PC-3 (cell line): ENCODE results near the gene CACNA2D2. TPM values are rescaled to one million over a fixed set of nuclear protein-coding genes. Genes with fewer than 3 reads are reported as not detected.

ENCODE experiments used
- ATAC-seq: fragments of 200-7000 bp; cut with Tn5 transposase; 2 replicates; pipeline ENCODE4 v1.9.1; 2020; ENCODE audit warnings: mild to moderate bottlenecking, moderate library complexity
- BruUV-seq: library from RNA; stranded (reverse); fragments of 400-500 nt; replicated peaks from 2 replicates; lab custom pipeline; 2021; lab: Mats Ljungman, UMichigan
- CTCF ChIA-PET: fragments of 300-600 bp; sonication (Branson Sonifier 250); formaldehyde crosslinking; loops from one replicate; lab custom pipeline; 2022; ENCODE audit warnings: antibody characterized with exemption; lab: Charles Lee
- POLR2A ChIA-PET: fragments of 300-600 bp; sonication (Branson Sonifier 250); formaldehyde crosslinking; loops from one replicate; lab custom pipeline; 2022; ENCODE audit warnings: antibody characterized with exemption; ENCODE audit not compliant: unreplicated experiment; lab: Charles Lee
- DNase-seq: peaks from one replicate; pipeline ENCODE4 v3.0.0-alpha.2; 2015
- H2AFZ ChIP-seq: fragments of 300-600 bp; sonication (generic); 2 replicates; pipeline ENCODE4 v1.6.0; 2016; ENCODE audit warnings: antibody characterized with exemption, low read length
- H3F3A ChIP-seq: fragments of 300-600 bp; sonication (generic); one replicate; pipeline ENCODE4 v1.6.0; 2017; ENCODE audit warnings: antibody characterized with exemption, low read length, control low read depth, mild to moderate bottlenecking; ENCODE audit not compliant: unreplicated experiment
- H3K27ac ChIP-seq: fragments of 300-600 bp; sonication (generic); 2 replicates; pipeline ENCODE4 v1.5.1; 2016; ENCODE audit warnings: mild to moderate bottlenecking, low read length
- H3K27me3 ChIP-seq: fragments of 300-600 bp; sonication (generic); 2 replicates; pipeline ENCODE4 v1.6.1; 2016; ENCODE audit warnings: low read length, mixed read lengths
- H3K36me3 ChIP-seq: fragments of 300-600 bp; sonication (generic); 2 replicates; pipeline ENCODE4 v1.6.1; 2016; ENCODE audit warnings: low read depth, mixed run types, low read length, mixed read lengths
- H3K4me1 ChIP-seq: fragments of 300-600 bp; sonication (generic); 2 replicates; pipeline ENCODE4 v1.5.1; 2016; ENCODE audit warnings: low read length; ENCODE audit not compliant: insufficient read depth
- H3K4me2 ChIP-seq: fragments of 300-600 bp; sonication (generic); 2 replicates; pipeline ENCODE4 v1.6.0; 2016; ENCODE audit warnings: low read length
- H3K4me3 ChIP-seq: fragments of 300-600 bp; sonication (generic); 2 replicates; pipeline ENCODE4 v1.5.1; 2016; ENCODE audit warnings: mild to moderate bottlenecking, low read length, mixed read lengths
- H3K79me2 ChIP-seq: fragments of 300-600 bp; sonication (generic); 2 replicates; pipeline ENCODE4 v1.6.1; 2017; ENCODE audit warnings: low read length, mixed read lengths
- H3K9ac ChIP-seq: fragments of 300-600 bp; sonication (generic); 2 replicates; pipeline ENCODE4 v1.6.0; 2016; ENCODE audit warnings: mild to moderate bottlenecking, low read length
- H3K9me2 ChIP-seq: fragments of 300-600 bp; sonication (generic); replicated peaks from 2 replicates; pipeline ENCODE4 v1.6.1; 2016; ENCODE audit warnings: mixed run types, low read length, mixed read lengths
- H3K9me3 ChIP-seq: fragments of 300-600 bp; sonication (generic); 2 replicates; pipeline ENCODE4 v1.6.1; 2016; ENCODE audit warnings: low read length, mixed read lengths
- H4K20me1 ChIP-seq: fragments of 300-600 bp; sonication (generic); 2 replicates; pipeline ENCODE4 v1.6.1; 2016; ENCODE audit warnings: low read length, mixed read lengths
- CTCF ChIP-seq: fragments of 300-600 bp; sonication (generic); conservative IDR thresholded peaks from 2 replicates; pipeline ENCODE4 v1.5.1; 2017; ENCODE audit warnings: antibody characterized with exemption, low read depth, mild to moderate bottlenecking, low read length
- EZH2 ChIP-seq: fragments of 300-600 bp; sonication (generic); IDR thresholded peaks from one replicate; pipeline ENCODE4 v1.6.1; 2017; ENCODE audit warnings: antibody characterized with exemption, mild to moderate bottlenecking, low read length; ENCODE audit not compliant: unreplicated experiment
- EZH2phosphoT487 ChIP-seq: fragments of 300-600 bp; sonication (generic); IDR thresholded peaks from 2 replicates; pipeline ENCODE4 v1.6.1; 2018; ENCODE audit warnings: mild to moderate bottlenecking, antibody characterized with exemption, low read length, borderline replicate concordance
- intact Hi-C: fragments of 100-400 bp; cut with micrococcal nuclease; formaldehyde crosslinking; loops from 2 replicates; pipeline ENCODE4 v1.9.0; 2023
- total RNA-seq: library from RNA; depleted of rRNA; stranded (reverse); fragments of >200 nt; gene quantifications from 2 replicates; pipeline ENCODE4 v1.2.3, GENCODE V29; 2014

Gene CACNA2D2
- total RNA-seq, 1 experiment from 2014 or later, result 0.44 TPM

DNA sequence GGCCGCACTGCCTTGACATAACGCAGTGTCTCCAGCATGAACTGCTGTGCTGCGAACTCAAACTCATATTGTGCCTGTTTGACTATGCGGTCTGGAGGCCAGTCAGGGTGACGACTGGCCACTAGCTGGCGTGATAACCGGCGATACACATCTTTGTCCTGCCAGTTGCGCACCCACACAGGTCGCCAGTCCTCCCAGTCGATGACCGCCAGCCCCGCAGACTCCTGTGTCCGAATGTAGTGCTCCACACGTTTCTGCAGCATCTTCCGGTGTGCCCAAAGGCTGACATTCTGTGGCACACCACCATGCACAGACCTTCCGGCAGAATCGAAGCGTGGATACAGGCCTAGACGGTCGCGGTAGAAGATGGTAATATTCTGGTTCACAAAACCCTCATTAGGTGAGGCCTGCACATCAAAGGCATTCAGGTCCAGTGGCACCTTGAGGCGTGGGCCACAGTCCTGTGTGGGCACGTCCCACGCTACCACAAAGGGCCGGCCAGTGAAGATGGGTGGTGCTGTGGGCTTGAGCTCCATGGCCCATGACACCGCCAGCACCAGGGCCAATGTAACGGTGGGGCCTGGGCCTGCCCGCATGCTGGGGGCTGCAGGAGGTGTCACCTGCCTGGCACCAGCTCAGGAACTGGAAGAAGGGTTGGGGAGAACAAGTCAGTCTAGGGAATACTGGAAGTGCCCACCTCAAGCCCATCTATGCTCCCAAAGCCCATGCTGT, 183.4 kb downstream of the CACNA2D2 start:
- Histone ChIP-seq H3K27me3 (no peaks in the 10 kb centered on the region), H3K9me2 (no peaks in the 10 kb centered on the region), H3K9ac (peak overlapping the region; percentile 93), H3F3A (peaks cover 13% of the 10 kb centered on the region), H3K4me2 (peak overlapping the region; percentile 99), H3K79me2 (peaks cover 33% of the 10 kb centered on the region), H3K4me3 (peak overlapping the region; percentile 97), H3K9me3 (no peaks in the 10 kb centered on the region), H4K20me1 (no peaks in the 10 kb centered on the region), H3K4me1 (peaks cover 48% of the 10 kb centered on the region), H3K27ac (peak overlapping the region; percentile 86), H2AFZ (no peak overlapping the region), H3K36me3 (peaks cover 6% of the 10 kb centered on the region)
- ChIA-PET POLR2A (no interaction called here), CTCF (no interaction called here)
- DNase-seq (no peak), ATAC-seq (no peak)
- BruUV-seq, result no TSS peak
- TF ChIP-seq CTCF (no peak), EZH2 (no peak), EZH2phosphoT487 (no peak)
- intact Hi-C loops, result loop anchor here (5.0 kb wide), 1 partner anchor 123 kb away; no protein-coding TSS in a partner anchor

GRCh38 chr3:50319181-50319893, 184.1 kb downstream of the CACNA2D2 start:
- H3K27me3 ChIP-seq, result no peaks in the 10 kb centered on the region
- H3K79me2 ChIP-seq, result peaks cover 35% of the 10 kb centered on the region
- ChIA-PET POLR2A (no interaction called here), CTCF (no interaction called here)
- H3K27ac ChIP-seq, result no peak overlapping the region
- TF ChIP-seq EZH2phosphoT487 (no peak), EZH2 (no peak), CTCF (no peak)
- intact Hi-C loops, result no loop called here
- H3K36me3 ChIP-seq, result peaks cover 6% of the 10 kb centered on the region
- H3K9me3 ChIP-seq, result no peaks in the 10 kb centered on the region
- peaks cover 48% of the 10 kb centered on the region for H3K4me1 ChIP-seq
- no peaks in the 10 kb centered on the region for H3K9me2 ChIP-seq
- H3K4me3 ChIP-seq, result no peak overlapping the region
- H2AFZ ChIP-seq, result no peak overlapping the region
- H3K4me2 ChIP-seq, result peak overlapping the region; percentile 88
- H3F3A ChIP-seq, result peaks cover 13% of the 10 kb centered on the region
- H3K9ac ChIP-seq, result no peak overlapping the region
- no peaks in the 10 kb centered on the region for H4K20me1 ChIP-seq
- BruUV-seq, result no TSS peak
- DNase-seq, result no peak
- no peak for ATAC-seq

DNA sequence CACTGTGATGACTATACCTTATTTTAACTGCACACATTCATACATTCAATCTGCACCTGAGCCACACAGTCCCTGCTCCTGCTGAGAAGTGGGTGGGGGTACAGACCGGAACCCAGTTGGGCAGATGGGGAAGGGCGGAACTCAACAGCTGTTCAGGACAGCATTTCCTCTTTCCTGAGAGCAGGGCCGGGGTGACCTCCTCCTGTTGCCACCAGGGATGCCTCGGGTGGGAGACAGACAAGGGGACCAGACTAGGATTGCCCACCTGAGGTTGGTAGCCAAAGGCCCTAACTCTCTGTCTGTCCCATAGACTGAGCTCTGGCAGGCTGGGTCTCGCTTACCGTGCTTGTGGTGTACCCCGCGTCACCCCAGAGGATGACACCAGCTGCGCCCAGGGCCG, 184.8 kb downstream of the CACNA2D2 start:
- BruUV-seq, result no TSS peak
- no peaks in the 10 kb centered on the region for H4K20me1 ChIP-seq
- H3K9me2 ChIP-seq, result no peaks in the 10 kb centered on the region
- ATAC-seq (no peak), DNase-seq (no peak)
- H3K27ac ChIP-seq, result no peak overlapping the region
- CTCF ChIA-PET, result no interaction called here
- no peaks in the 10 kb centered on the region for H3K27me3 ChIP-seq
- no peak overlapping the region for H2AFZ ChIP-seq
- POLR2A ChIA-PET, result no interaction called here
- peaks cover 13% of the 10 kb centered on the region for H3F3A ChIP-seq
- intact Hi-C loops, result no loop called here
- H3K4me1 ChIP-seq, result peaks cover 48% of the 10 kb centered on the region
- peak overlapping the region; percentile 88 for H3K4me2 ChIP-seq
- TF ChIP-seq EZH2phosphoT487 (no peak), CTCF (no peak), EZH2 (no peak)
- peaks cover 6% of the 10 kb centered on the region for H3K36me3 ChIP-seq
- H3K4me3 ChIP-seq, result no peak overlapping the region
- H3K9ac ChIP-seq, result no peak overlapping the region
- peaks cover 35% of the 10 kb centered on the region for H3K79me2 ChIP-seq
- no peaks in the 10 kb centered on the region for H3K9me3 ChIP-seq
